SK-N-SH treated with all-trans-retinoic acid at 6 μM for 48 hours (cell line): ENCODE measurements around the gene PITRM1.

Source experiments
- ATAC-seq: fragments of 200-7000 bp; cut with Tn5 transposase; 3 replicates; pipeline ENCODE4 v1.9.1; 2020; ENCODE audit warnings: mild to moderate bottlenecking, moderate library complexity
- ARNTL ChIP-seq: fragments of 450-650 bp; formaldehyde crosslinking; IDR thresholded peaks from 2 replicates; pipeline ENCODE4 v1.5.0; 2020; ENCODE audit warnings: low read depth, mild to moderate bottlenecking, moderate library complexity, borderline replicate concordance
- BACH2 ChIP-seq: fragments of 250-450 bp; sonication (Bioruptor Pico); IDR thresholded peaks from 2 replicates; pipeline ENCODE4 v1.9.0; 2021; ENCODE audit warnings: mild to moderate bottlenecking, borderline replicate concordance
- CREB5 ChIP-seq: fragments of 250-450 bp; sonication (Bioruptor Pico); IDR thresholded peaks from 2 replicates; pipeline ENCODE4 v1.5.1; 2020; ENCODE audit warnings: low read depth, mild to moderate bottlenecking, moderate library complexity
- CSDC2 ChIP-seq: fragments of 250-450 bp; sonication (Bioruptor Pico); IDR thresholded peaks from 2 replicates; pipeline ENCODE4 v1.5.0; 2020; ENCODE audit warnings: mild to moderate bottlenecking, moderate library complexity
- CSRNP3 ChIP-seq: fragments of 250-450 bp; sonication (Bioruptor Pico); IDR thresholded peaks from 2 replicates; pipeline ENCODE4 v1.5.1; 2021; ENCODE audit warnings: mild to moderate bottlenecking, moderate library complexity
- ESRRG ChIP-seq: fragments of 250-450 bp; sonication (Bioruptor Pico); IDR thresholded peaks from 2 replicates; pipeline ENCODE4 v1.6.1; 2021; ENCODE audit warnings: mild to moderate bottlenecking
- GLIS3 ChIP-seq: fragments of 250-450 bp; sonication (Bioruptor Pico); IDR thresholded peaks from 2 replicates; pipeline ENCODE4 v1.5.0; 2020; ENCODE audit warnings: mild to moderate bottlenecking, moderate library complexity
- ISL1 ChIP-seq: fragments of 250-450 bp; sonication (Bioruptor Pico); IDR thresholded peaks from 2 replicates; pipeline ENCODE4 v2.1.2; 2022; ENCODE audit warnings: mild to moderate bottlenecking, moderate library complexity
- OSR1 ChIP-seq: fragments of 250-450 bp; sonication (Bioruptor Pico); IDR thresholded peaks from 2 replicates; pipeline ENCODE4 v1.8.0; 2022; ENCODE audit warnings: moderate library complexity, mild to moderate bottlenecking, inconsistent platforms
- PATZ1 ChIP-seq: fragments of 250-450 bp; sonication (Bioruptor Pico); IDR thresholded peaks from 2 replicates; pipeline ENCODE4 v1.8.0; 2020; ENCODE audit warnings: mild to moderate bottlenecking, moderate library complexity, borderline replicate concordance
- PPARA ChIP-seq: fragments of 250-450 bp; sonication (Bioruptor Pico); IDR thresholded peaks from 2 replicates; pipeline ENCODE4 v1.5.0; 2020; ENCODE audit warnings: mild to moderate bottlenecking, borderline replicate concordance
- RARB ChIP-seq: fragments of 250-450 bp; sonication (Bioruptor Pico); IDR thresholded peaks from 2 replicates; pipeline ENCODE4 v1.8.0; 2021; ENCODE audit warnings: mild to moderate bottlenecking, moderate library complexity
- SNAI2 ChIP-seq: fragments of 250-450 bp; sonication (Bioruptor Pico); IDR thresholded peaks from 2 replicates; pipeline ENCODE4 v1.5.0; 2020; ENCODE audit warnings: mild to moderate bottlenecking, moderate library complexity
- TCF4 ChIP-seq: fragments of 250-450 bp; sonication (Bioruptor Pico); IDR thresholded peaks from 2 replicates; pipeline ENCODE4 v1.8.0; 2021; ENCODE audit warnings: mild to moderate bottlenecking, moderate library complexity, borderline replicate concordance
- TOX ChIP-seq: fragments of 250-450 bp; sonication (Bioruptor Pico); IDR thresholded peaks from 2 replicates; pipeline ENCODE4 v1.8.0; 2021; ENCODE audit warnings: mild to moderate bottlenecking, moderate library complexity, borderline replicate concordance
- ZC3H10 ChIP-seq: fragments of 250-450 bp; sonication (Bioruptor Pico); IDR thresholded peaks from 2 replicates; pipeline ENCODE4 v1.5.1; 2021; ENCODE audit warnings: mild to moderate bottlenecking, moderate library complexity
- ZFP3 ChIP-seq: fragments of 250-450 bp; sonication (Bioruptor Pico); IDR thresholded peaks from 2 replicates; pipeline ENCODE4 v1.5.0; 2020; ENCODE audit warnings: mild to moderate bottlenecking, moderate library complexity
- ZNF70 ChIP-seq: fragments of 450-650 bp; formaldehyde crosslinking; IDR thresholded peaks from 2 replicates; pipeline ENCODE4 v1.5.0; 2020; ENCODE audit warnings: mild to moderate bottlenecking, moderate library complexity
- ZNF8 ChIP-seq: fragments of 450-650 bp; formaldehyde crosslinking; IDR thresholded peaks from 2 replicates; pipeline ENCODE4 v1.5.0; 2020; ENCODE audit warnings: mild to moderate bottlenecking, moderate library complexity

PITRM1 gene

GRCh38 chr10:3133948-3134347 lies 38.6 kb downstream of the PITRM1 start:
- ATAC-seq: no peak

GRCh38 chr10:3132036-3133025 lies 40.3 kb downstream of the PITRM1 start:
- TF ChIP-seq TCF4 (CRISPR knock-in tag) (no peak), PATZ1 (CRISPR knock-in tag) (no peak), ZNF8 (no peak), TOX (CRISPR knock-in tag) (no peak), CREB5 (CRISPR knock-in tag) (no peak), CSRNP3 (CRISPR knock-in tag) (no peak), ARNTL (CRISPR knock-in tag) (no peak), ZC3H10 (CRISPR knock-in tag) (no peak)
- ATAC-seq: no peak; the same call in 2 of the 3 replicates

More at GRCh38 chr10:3133948-3134347, 38.6 kb downstream of the PITRM1 start:
- TF ChIP-seq ZNF70 (CRISPR knock-in tag): no peak
- no peak for TF ChIP-seq ARNTL (CRISPR knock-in tag)

- no peak for TF ChIP-seq GLIS3 (CRISPR knock-in tag)
- ATAC-seq: no peak
These were observed 41.5 kb downstream of the PITRM1 start for GRCh38 chr10:3131098-3131497.

- TF ChIP-seq GLIS3 (CRISPR knock-in tag) (no peak), ZFP3 (CRISPR knock-in tag) (no peak), RARB (CRISPR knock-in tag) (no peak), ZNF8 (no peak)
- ATAC-seq: no peak
These were observed 42.8 kb downstream of the PITRM1 start for GRCh38 chr10:3129581-3130340.

GRCh38 chr10:3128379-3129130 lies 44.0 kb downstream of the PITRM1 start:
- TF ChIP-seq ZFP3 (CRISPR knock-in tag) (no peak), BACH2 (no peak), TCF4 (CRISPR knock-in tag) (no peak), ISL1 (CRISPR knock-in tag) (no peak), ESRRG (no peak), GLIS3 (CRISPR knock-in tag) (no peak), PATZ1 (CRISPR knock-in tag) (no peak), ARNTL (CRISPR knock-in tag) (no peak), SNAI2 (no peak), RARB (CRISPR knock-in tag) (no peak), CREB5 (CRISPR knock-in tag) (no peak), OSR1 (CRISPR knock-in tag) (no peak), PPARA (no peak), CSDC2 (no peak)
- TF ChIP-seq, all 23 proteins: peak for 0
- ATAC-seq: no peak
